Mucosa of stomach (tissue), 1 donor: ENCODE results near the gene FAM167B.
A peak's percentile ranks its signal among the peaks of the same experiment; 100 is the strongest.

ENCODE experiments used
- H3K27me3 ChIP-seq: one replicate; pipeline ENCODE4 v1.7.0; 2013; ENCODE audit warnings: mild to moderate bottlenecking, low read length; ENCODE audit not compliant: control insufficient read depth, insufficient read depth
- H3K36me3 ChIP-seq: one replicate; pipeline ENCODE4 v1.7.0; 2013; ENCODE audit warnings: low read length; ENCODE audit not compliant: control insufficient read depth, insufficient read depth
- H3K4me1 ChIP-seq: one replicate; pipeline ENCODE4 v1.7.0; 2013; ENCODE audit warnings: mild to moderate bottlenecking, low read length; ENCODE audit not compliant: control insufficient read depth, insufficient read depth
- H3K4me3 ChIP-seq: one replicate; pipeline ENCODE4 v1.7.0; 2013; ENCODE audit warnings: low read length
- H3K9ac ChIP-seq: one replicate; pipeline ENCODE4 v1.7.0; 2013; ENCODE audit warnings: mild to moderate bottlenecking, low read length, moderate library complexity
- H3K9me3 ChIP-seq: one replicate; pipeline ENCODE4 v1.7.0; 2013; ENCODE audit warnings: mild to moderate bottlenecking, low read length, moderate library complexity; ENCODE audit not compliant: control insufficient read depth
- donor health status: Pancreatic carcinoma.

The FAM167B gene

GRCh38 chr1:32246888-32247273, at the start of gene FAM167B:
FAM167B (plus strand) TSS chr1:32247222; CDS start chr1:32247422, 200 bp downstream.
- H3K36me3 ChIP-seq, result no peaks in the 10 kb centered on the region
- H3K4me1 ChIP-seq, result peaks cover 13% of the 10 kb centered on the region

GRCh38 chr1:32197837-32198236, 49.2 kb upstream of the FAM167B start:
- H3K9me3 ChIP-seq, result no peaks in the 10 kb centered on the region
- H3K4me1 ChIP-seq, result peaks cover 23% of the 10 kb centered on the region
- no peak overlapping the region for H3K4me3 ChIP-seq
- no peak overlapping the region for H3K9ac ChIP-seq
- no peaks in the 10 kb centered on the region for H3K27me3 ChIP-seq
- peaks cover 22% of the 10 kb centered on the region for H3K36me3 ChIP-seq

More at GRCh38 chr1:32246888-32247273, at the start of gene FAM167B:
- H3K9me3 ChIP-seq, result no peaks in the 10 kb centered on the region
- no peak within 1 kb of the TSS for H3K4me3 ChIP-seq
- H3K27me3 ChIP-seq, result no peaks in the 10 kb centered on the region
- H3K9ac ChIP-seq, result peak within 1 kb of the TSS; percentile 2

- no peak overlapping the region for H3K9ac ChIP-seq
- no peaks in the 10 kb centered on the region for H3K27me3 ChIP-seq
- H3K4me3 ChIP-seq, result no peak overlapping the region
- H3K4me1 ChIP-seq, result peaks cover 23% of the 10 kb centered on the region
- peaks cover 17% of the 10 kb centered on the region for H3K36me3 ChIP-seq
- H3K9me3 ChIP-seq, result no peaks in the 10 kb centered on the region
Observed at GRCh38 chr1:32198237-32199042, 48.6 kb upstream of the FAM167B start.

- no peak overlapping the region for H3K9ac ChIP-seq
- H3K27me3 ChIP-seq, result no peaks in the 10 kb centered on the region
- H3K4me3 ChIP-seq, result no peak overlapping the region
- peaks cover 23% of the 10 kb centered on the region for H3K4me1 ChIP-seq
- H3K36me3 ChIP-seq, result peaks cover 13% of the 10 kb centered on the region
- no peaks in the 10 kb centered on the region for H3K9me3 ChIP-seq
Observed at GRCh38 chr1:32199043-32199716, 47.8 kb upstream of the FAM167B start.

GRCh38 chr1:32199717-32200072, 47.3 kb upstream of the FAM167B start:
- Histone ChIP-seq H3K36me3 (peaks cover 10% of the 10 kb centered on the region), H3K27me3 (no peaks in the 10 kb centered on the region), H3K9ac (peak overlapping the region; percentile 69), H3K4me3 (no peak overlapping the region), H3K9me3 (no peaks in the 10 kb centered on the region), H3K4me1 (peaks cover 23% of the 10 kb centered on the region)

- Histone ChIP-seq H3K9me3 (no peaks in the 10 kb centered on the region), H3K27me3 (no peaks in the 10 kb centered on the region), H3K4me1 (peaks cover 23% of the 10 kb centered on the region), H3K4me3 (peak within 1 kb of the TSS; percentile 62), H3K36me3 (peaks cover 10% of the 10 kb centered on the region), H3K9ac (peak within 1 kb of the TSS; percentile 69)
Observed at GRCh38 chr1:32200226-32201010, 46.6 kb upstream of the FAM167B start, which contains the start of gene CCDC28B. CCDC28B (plus strand) TSS chr1:32200595; CDS start chr1:32201936, 1,341 bp downstream.

DNA sequence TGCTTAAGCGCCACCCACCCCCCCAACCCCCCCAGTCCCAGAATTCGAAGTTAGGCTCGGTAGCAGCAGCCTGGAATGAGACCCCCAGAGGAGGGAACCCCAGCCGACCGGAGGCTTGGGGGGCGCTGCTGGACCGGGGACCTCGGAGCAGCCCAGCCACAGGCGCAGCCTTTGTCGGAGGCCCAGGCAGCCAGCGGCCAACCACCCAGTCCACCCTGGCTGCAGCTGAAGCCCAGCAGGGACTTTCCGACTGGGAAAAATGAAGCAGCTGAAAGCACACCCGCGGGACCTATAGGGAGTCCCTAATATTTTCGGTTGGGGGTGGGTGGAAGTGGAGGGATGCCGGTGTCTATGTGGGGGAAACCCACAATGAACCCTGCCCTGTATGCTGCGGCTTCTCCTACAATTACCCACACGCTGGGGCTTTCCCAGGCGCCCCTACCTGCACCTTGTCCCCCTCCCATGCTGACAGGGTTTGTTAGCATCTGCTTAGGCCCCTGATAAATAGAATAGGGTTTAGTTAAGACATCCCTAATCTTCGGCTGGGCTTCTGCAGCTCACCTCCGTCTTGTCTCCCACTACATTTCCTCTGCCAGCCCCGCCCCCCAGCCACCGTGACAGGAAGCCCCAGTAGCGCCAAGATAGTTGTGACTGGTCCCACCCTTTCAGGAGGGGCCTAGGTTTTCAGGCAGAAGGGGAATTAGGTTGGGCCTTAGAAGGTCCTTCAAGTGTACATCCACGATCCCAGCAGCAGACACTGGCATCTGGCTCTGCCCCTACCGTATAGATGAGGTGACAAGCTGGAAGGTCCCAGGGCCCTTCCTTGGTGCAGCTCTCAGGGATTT, 45.8 kb upstream of the FAM167B start:
- peak overlapping the region; percentile 6 for H3K9ac ChIP-seq
- peaks cover 7% of the 10 kb centered on the region for H3K36me3 ChIP-seq
- H3K4me1 ChIP-seq, result peaks cover 27% of the 10 kb centered on the region
- H3K9me3 ChIP-seq, result no peaks in the 10 kb centered on the region
- no peaks in the 10 kb centered on the region for H3K27me3 ChIP-seq
- peak overlapping the region; percentile 9 for H3K4me3 ChIP-seq

GRCh38 chr1:32204943-32205361, 42.1 kb upstream of the FAM167B start:
- H3K9me3 ChIP-seq, result no peaks in the 10 kb centered on the region
- H3K27me3 ChIP-seq, result no peaks in the 10 kb centered on the region
- H3K36me3 ChIP-seq, result no peaks in the 10 kb centered on the region
- H3K9ac ChIP-seq, result peak overlapping the region; percentile 73
- peak overlapping the region; percentile 32 for H3K4me3 ChIP-seq
- H3K4me1 ChIP-seq, result peaks cover 47% of the 10 kb centered on the region

DNA sequence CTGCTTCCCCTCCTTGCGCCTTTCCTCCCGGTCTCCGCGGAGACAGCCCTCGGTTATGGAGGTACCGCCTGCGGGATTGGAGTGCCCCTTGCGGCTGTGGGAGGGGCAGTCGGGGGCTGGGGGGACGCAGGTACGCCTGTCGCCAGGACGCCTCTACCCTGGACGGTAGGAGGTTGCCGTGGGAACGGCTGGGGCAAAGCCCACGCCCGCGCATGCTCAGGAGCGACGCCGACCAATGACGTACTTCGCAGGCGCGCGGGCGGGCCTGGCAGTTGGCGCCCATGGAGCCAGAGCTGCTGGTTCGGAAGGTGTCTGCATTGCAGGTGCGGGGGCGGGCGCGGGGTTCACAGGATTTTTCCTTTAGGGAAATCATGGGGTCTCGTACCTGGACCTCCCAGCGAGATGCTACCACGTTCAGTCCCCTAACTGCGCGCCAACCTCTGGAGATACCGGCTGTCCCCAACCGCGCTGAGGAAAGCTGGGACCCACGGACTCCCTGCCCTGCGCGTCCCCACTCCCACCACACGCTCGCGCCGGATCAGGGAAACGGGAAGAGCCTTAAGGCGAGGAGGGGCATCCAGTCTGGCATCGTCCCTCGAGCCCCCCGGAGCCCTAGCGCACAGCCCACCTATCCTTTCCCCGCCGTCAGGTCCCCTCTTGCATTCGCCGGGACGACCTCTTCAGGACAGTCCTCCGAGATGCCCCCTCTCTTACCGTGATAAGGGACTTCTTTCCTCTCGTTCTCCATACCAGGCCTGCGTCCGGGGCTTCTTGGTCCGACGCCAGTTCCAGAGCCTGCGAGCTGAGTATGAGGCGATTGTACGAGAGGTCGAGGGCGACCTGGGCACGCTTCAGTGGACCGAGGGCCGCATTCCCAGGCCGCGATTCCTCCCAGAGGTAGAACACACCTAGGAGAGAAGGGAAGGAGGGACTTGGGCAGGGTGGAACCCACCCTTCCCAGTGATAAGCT, 41.3 kb upstream of the FAM167B start, which contains the start of gene IQCC:
Gene IQCC, plus strand, starts transcription at position 271 of the 970 bp plus-strand sequence. Its CDS starts 11 bp downstream, at position 282.
- peaks cover 41% of the 10 kb centered on the region for H3K4me1 ChIP-seq
- H3K4me3 ChIP-seq, result peak within 1 kb of the TSS; percentile 32
- no peaks in the 10 kb centered on the region for H3K9me3 ChIP-seq
- no peaks in the 10 kb centered on the region for H3K27me3 ChIP-seq
- H3K36me3 ChIP-seq, result no peaks in the 10 kb centered on the region
- peak within 1 kb of the TSS; percentile 73 for H3K9ac ChIP-seq

- Histone ChIP-seq H3K4me3 (no peak overlapping the region), H3K9ac (no peak overlapping the region), H3K9me3 (no peaks in the 10 kb centered on the region), H3K36me3 (no peaks in the 10 kb centered on the region), H3K4me1 (peaks cover 31% of the 10 kb centered on the region), H3K27me3 (no peaks in the 10 kb centered on the region)
Observed at GRCh38 chr1:32208469-32208868, 38.6 kb upstream of the FAM167B start.
